Right renal cortex interstitium (tissue), 3 donors: ENCODE measurements around the gene AIFM1. TPM values are rescaled to one million over a fixed set of nuclear protein-coding genes. Genes with fewer than 3 reads are reported as not detected.
"Not testable (repeated sequence)": the region's sequence is repeated elsewhere in the genome, so short reads cannot be mapped to it uniquely, and the experiment has no call there.

Experiments used
- DNase-seq, 3 donors: peaks; one replicate each; pipeline ENCODE4 v3.0.0-alpha.2; 2013; ENCODE audit warnings: low read depth in 3 of 3, low spot score in 2 of 3
- polyA plus RNA-seq, 3 donors: library from polyadenylated mRNA; unstranded; fragments of 120-200 nt; gene quantifications; one replicate each; pipeline ENCODE4 v1.2.1, GENCODE V29; 2013; ENCODE audit not compliant: insufficient read length in 3 of 3

The AIFM1 gene
- polyA plus RNA-seq, 3 donors, result 97.6 to 104 (median 102) TPM

DNA sequence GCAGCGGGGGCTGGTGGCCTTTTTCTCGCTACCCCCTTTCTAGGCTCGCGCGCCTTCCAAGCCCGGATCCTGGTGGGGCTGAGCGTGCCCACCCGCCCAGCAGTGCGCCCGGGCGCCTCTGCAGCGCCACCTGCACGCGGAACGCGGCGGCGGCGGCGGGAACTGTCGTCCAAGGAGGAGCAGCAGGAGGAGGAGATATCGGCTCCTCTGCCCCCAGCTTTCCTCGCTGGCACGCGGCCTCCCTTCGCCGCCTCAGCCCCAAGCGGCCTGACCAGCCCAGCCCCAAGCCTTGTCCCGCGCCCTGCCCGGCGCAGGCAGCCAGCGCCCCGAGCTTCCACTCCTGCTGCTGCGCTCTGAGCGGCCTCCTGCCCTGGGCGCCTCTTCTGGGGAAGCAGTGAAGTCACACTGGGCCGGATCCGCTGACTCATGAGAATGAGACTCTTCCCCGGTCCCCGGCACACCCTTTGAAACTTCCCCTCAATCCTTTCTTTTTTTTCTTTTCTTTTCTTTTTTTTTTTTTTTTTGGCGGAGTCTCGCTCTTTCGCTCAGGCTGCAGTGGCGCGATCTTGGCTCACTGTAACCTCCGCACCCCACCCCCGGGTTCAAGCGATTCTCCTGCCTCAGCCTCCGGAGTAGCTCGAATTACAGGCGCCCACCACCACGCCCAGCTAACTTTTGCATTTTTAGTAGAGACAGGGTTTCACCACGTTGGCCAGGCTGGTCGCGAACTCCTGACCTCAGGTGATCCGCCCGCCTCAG, 44.7 kb downstream of the AIFM1 start:
- no peak for DNase-seq

GRCh38 chrX:130120321-130120731, 45.3 kb downstream of the AIFM1 start:
- DNase-seq, result no peak

- no peak for DNase-seq
Measured at GRCh38 chrX:130119312-130119898, 46.2 kb downstream of the AIFM1 start.

DNA sequence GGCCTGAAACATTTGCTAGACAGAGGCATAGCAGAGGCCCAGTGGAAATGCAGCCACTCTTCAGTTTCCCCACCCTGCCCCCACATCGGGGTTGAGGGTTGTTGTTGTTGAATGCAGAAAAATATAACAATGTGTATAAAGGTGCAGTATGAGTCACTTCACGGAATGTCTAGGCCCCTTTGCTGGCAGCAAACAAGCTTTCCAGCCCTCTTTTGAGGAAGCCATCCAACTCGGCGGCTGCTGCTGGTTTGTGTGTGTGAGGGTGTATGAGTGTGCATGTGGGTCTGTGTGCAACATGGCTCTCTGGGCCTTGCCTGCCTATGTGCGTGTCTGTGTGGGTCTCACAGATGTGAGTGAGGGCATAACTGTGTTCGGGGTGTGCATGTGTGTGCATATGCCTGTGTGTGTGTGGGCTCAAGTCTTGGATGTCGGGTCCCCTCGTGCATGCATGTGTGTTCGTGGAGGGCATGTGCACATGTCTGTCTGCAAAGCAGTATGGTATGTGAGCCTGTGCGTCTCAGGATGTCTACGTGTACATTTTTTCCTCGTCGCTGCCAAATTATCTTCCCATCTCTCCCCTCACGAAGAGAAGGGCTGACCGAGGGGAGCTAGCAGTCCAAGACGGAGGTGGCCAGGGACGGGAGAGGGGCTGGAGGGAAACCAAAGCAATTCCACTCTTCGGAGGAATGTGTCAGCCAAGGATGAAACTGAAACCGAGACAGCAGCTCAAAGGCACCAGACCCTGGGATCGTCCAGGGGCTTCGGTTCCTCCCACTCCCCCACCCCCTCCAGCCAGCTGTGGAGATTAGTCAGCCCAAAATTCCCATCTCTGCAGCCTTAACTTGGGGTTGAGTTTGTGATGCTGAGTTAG, 47.0 kb downstream of the AIFM1 start:
- no peak for DNase-seq

DNA sequence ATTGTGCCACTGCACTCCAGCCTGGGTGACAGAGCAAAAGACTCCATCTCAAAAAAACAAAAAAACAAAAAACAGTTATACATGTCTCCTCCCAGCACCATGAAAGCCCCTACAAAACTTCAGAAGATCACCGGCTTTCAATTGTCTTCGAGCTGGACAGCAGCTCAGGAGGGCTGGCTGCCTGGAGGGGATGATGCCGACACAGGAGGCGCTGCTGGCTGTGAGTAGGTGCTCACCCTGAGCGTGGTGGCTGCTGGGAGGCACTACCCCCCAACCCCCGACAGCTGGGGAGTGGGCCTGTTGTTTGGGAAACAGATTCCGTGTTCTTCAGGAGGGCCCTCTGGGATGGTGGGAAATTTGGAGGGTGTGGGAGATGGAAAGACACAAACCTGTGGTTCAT, 48.5 kb downstream of the AIFM1 start:
- DNase-seq, result no peak

- DNase-seq, result not testable (repeated sequence)
Measured at GRCh38 chrX:130115119-130115885, 50.3 kb downstream of the AIFM1 start.

DNA sequence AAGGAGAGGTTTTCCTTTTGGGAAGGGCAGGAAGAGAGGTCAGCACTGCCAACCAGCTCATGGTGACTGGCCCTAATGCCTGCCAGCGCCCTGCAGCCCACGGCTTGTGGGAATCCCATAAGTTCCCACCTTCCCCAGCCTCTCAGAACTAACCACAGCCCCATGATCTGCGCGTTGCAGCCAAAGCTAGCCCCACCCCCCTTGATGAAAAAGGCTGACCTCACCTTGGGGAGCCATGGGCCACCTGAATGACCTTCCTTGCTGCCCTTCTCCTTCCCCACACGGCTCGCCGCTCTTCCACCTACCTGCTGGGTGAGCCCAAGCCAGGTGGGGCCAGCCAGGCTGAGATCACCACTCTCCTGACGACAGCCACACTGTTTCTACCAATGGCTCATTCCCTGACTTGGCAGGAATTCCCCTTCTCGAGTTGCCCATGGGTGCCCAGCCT, 51.5 kb downstream of the AIFM1 start:
- no peak for DNase-seq

GRCh38 chrX:130111220-130112154, 54.2 kb downstream of the AIFM1 start:
- DNase-seq, result no peak

DNA sequence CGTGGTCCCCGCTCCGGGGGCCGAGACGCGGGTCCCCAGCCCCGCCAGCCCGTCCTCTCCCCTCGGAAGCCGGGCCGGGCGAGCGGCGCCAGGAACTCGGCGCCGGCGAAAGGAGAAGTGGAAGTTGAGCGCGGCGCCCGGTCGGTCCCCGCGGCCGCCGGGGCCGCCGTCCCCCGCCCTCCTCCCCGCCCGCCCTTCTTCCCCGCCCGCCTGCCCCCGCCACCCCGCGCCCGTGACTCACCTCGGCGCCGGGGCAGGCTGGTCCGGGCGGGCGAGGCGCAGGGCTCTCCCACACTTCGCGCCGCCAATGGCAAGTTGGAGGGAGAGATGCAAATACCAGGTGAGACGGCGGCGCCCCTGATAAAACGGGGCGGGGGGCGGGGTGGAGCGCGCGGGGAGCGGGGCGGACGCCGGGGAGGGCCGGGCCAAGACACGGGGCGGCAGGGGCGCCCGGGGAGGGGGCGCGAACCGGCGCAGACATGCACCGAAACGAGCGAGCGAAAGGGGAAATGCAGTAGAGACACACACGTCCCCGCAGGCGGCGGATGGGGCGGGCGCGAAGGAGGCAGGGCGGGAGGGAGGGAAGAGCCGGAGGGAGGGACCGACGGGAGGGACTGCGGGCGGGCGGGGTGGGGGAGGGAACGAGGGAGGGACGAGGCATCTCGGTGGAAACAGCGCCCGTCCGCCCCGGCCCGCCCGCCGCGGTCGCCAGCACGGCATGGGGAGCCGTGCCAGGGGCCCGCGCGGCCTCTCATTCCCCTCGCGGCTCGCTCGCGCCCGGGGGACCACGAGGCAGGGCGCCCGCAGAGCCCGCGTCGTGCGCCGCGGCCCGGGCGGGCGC, 55.0 kb downstream of the AIFM1 start, which contains the start of gene ELF4:
TSS of gene ELF4 (minus strand) at position 119 of the 841 bp plus-strand sequence. CDS start 29,167 bp downstream, outside the sequence.
- no peak for DNase-seq

DNA sequence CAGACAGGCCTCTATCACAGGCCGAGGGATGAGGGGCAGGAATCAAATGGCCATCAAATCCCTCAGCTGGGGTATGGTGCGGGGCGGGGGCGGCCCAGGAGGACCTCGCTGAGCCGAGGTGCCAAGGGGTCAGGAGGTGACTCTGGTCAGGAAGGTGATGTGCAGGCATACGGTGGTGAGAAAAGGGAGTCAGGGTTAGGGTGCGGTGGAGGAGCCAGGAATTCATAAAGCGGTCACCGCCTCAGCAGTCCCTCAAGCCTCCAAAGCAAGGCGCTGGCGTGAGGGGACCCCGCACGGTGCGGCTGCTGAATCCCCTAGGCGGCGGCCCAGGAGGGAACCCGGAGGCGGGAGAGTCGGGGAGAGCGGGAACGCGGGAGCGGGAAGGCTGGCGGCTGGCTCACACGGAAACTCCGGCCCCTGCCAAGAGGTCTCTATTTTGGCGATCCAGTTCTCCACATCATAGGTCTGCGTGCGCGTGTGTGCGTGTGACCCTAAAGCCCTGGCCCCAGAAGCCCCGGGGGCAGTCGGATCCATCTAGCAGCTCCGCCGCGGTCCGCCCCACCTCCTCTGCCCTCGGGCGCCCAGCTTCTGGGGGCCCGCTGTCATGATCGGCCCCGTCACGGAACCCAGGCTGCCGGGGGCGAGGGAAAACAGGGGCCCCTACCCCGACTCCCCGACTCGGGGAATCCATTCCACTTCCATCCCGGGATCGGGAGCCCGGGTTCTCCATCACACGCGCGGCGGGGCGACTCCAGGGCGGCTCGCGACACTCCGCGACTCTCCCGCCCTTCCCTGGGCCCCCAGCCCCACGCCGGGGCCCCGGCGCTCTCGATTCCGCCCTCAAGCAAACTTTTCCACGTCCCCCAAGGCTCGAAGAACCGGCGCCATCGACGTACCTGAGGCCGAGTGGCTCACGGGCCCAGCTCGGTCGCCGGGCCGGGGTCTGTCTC, 55.9 kb downstream of the AIFM1 start:
- no peak for DNase-seq

GRCh38 chrX:130108647-130109428, 56.8 kb downstream of the AIFM1 start:
- no peak for DNase-seq

GRCh38 chrX:130106071-130106470, 59.6 kb downstream of the AIFM1 start:
- no peak for DNase-seq

GRCh38 chrX:130105244-130105643, 60.4 kb downstream of the AIFM1 start:
- no peak for DNase-seq

GRCh38 chrX:130103605-130104004, 62.0 kb downstream of the AIFM1 start:
- no peak for DNase-seq

- DNase-seq, result no peak
Measured at GRCh38 chrX:130100180-130100579, 65.5 kb downstream of the AIFM1 start.

GRCh38 chrX:130098210-130098552, 67.5 kb downstream of the AIFM1 start:
- no peak for DNase-seq
